Cardiac muscle cell (in vitro differentiated cells and primary cell): ENCODE results near the gene RBMS1. TPM values are rescaled to one million over a fixed set of nuclear protein-coding genes. Genes with fewer than 3 reads are reported as not detected.
A peak's percentile ranks its signal among the peaks of the same experiment; 100 is the strongest.

ENCODE experiments used
- DNase-seq, 2 donors: peaks; one replicate each; pipeline versions ENCODE4 v3.0.0 to v3.0.0-alpha.2; 2010 to 2017; ENCODE audit warnings: low read depth in 1 of 2, low spot score in 1 of 2
- H3K27ac ChIP-seq: fragments of 200-600 bp; sonication (generic); 2 replicates; pipeline ENCODE4 v1.5.1; 2016
- H3K27me3 ChIP-seq: fragments of 200-600 bp; sonication (generic); 2 replicates; pipeline ENCODE4 v1.6.0; 2016; ENCODE audit warnings: control low read depth
- H3K36me3 ChIP-seq: fragments of 200-600 bp; sonication (generic); 2 replicates; pipeline ENCODE4 v1.5.1; 2016; ENCODE audit warnings: control low read depth
- H3K4me1 ChIP-seq: fragments of 200-600 bp; sonication (generic); 2 replicates; pipeline ENCODE4 v1.8.1; 2017; ENCODE audit warnings: low read depth, mild to moderate bottlenecking, mixed run types
- H3K4me3 ChIP-seq: fragments of 200-600 bp; sonication (generic); 2 replicates; pipeline ENCODE4 v1.5.1; 2016; ENCODE audit warnings: mild to moderate bottlenecking
- H3K9me3 ChIP-seq: fragments of 200-600 bp; sonication (generic); 2 replicates; pipeline ENCODE4 v1.5.1; 2017; ENCODE audit warnings: low read depth, mild to moderate bottlenecking, control low read depth
- CTCF ChIP-seq: IDR thresholded peaks from 2 replicates; pipeline ENCODE4 v1.5.1; 2012; ENCODE audit warnings: low read depth, mild to moderate bottlenecking, low read length
- polyA plus RNA-seq: library from polyadenylated mRNA; unstranded; fragments of >200 nt; fragmentation: Nextera tagmentation; extraction: Ambion mirVana; gene quantifications from 2 replicates; pipeline ENCODE4 v1.2.1, GENCODE V29; 2016
- total RNA-seq: library from RNA; depleted of rRNA; stranded (reverse); fragments of >200 nt; gene quantifications from 2 replicates; pipeline ENCODE4 v1.2.3, GENCODE V29; 2016

Gene RBMS1
- total and polyA plus RNA-seq, 2 experiments from 2014 or later, result 89.5 to 99.9 TPM

GRCh38 chr2:160336105-160336504, 157.5 kb downstream of the RBMS1 start:
- H3K4me1 ChIP-seq, result peaks cover 37% of the 10 kb centered on the region
- no peaks in the 10 kb centered on the region for H3K27me3 ChIP-seq
- no peaks in the 10 kb centered on the region for H3K36me3 ChIP-seq
- DNase-seq, result peak in 1 of 2 donors; percentile 47
- TF ChIP-seq CTCF, result no peak
- H3K9me3 ChIP-seq, result no peaks in the 10 kb centered on the region
- no peak overlapping the region for H3K4me3 ChIP-seq
- H3K27ac ChIP-seq, result peak overlapping the region; percentile 8

- Histone ChIP-seq H3K36me3 (no peaks in the 10 kb centered on the region), H3K27me3 (no peaks in the 10 kb centered on the region), H3K27ac (no peak overlapping the region), H3K4me1 (peaks cover 43% of the 10 kb centered on the region), H3K9me3 (no peaks in the 10 kb centered on the region), H3K4me3 (no peak overlapping the region)
- no peak for DNase-seq
- TF ChIP-seq CTCF, result no peak
Measured at GRCh38 chr2:160335441-160335840, 158.2 kb downstream of the RBMS1 start.

- H3K27ac ChIP-seq, result no peak overlapping the region
Measured at GRCh38 chr2:160334028-160334741, 159.4 kb downstream of the RBMS1 start.

GRCh38 chr2:160333324-160334027, 160.1 kb downstream of the RBMS1 start:
- TF ChIP-seq CTCF, result no peak
- no peak for DNase-seq
- Histone ChIP-seq H3K4me3 (no peak overlapping the region), H3K36me3 (no peaks in the 10 kb centered on the region), H3K4me1 (peaks cover 55% of the 10 kb centered on the region), H3K27me3 (no peaks in the 10 kb centered on the region), H3K27ac (no peak overlapping the region), H3K9me3 (no peaks in the 10 kb centered on the region)

More at GRCh38 chr2:160334028-160334741, 159.4 kb downstream of the RBMS1 start:
- Histone ChIP-seq H3K4me3 (no peak overlapping the region), H3K4me1 (peaks cover 55% of the 10 kb centered on the region), H3K9me3 (no peaks in the 10 kb centered on the region), H3K27me3 (no peaks in the 10 kb centered on the region), H3K36me3 (no peaks in the 10 kb centered on the region)
- peak in 1 of 2 donors; percentile 89 for DNase-seq
- no peak for TF ChIP-seq CTCF

- TF ChIP-seq CTCF, result no peak
- Histone ChIP-seq H3K27ac (peak overlapping the region; percentile 88), H3K9me3 (no peaks in the 10 kb centered on the region), H3K36me3 (no peaks in the 10 kb centered on the region), H3K4me1 (peaks cover 64% of the 10 kb centered on the region), H3K4me3 (no peak overlapping the region), H3K27me3 (no peaks in the 10 kb centered on the region)
- DNase-seq, result peak in 1 of 2 donors; percentile 72
Measured at GRCh38 chr2:160332318-160332717, 161.3 kb downstream of the RBMS1 start.
